Lower leg skin (tissue), 4 donors: ENCODE measurements around the gene PLPPR3. TPM values are rescaled to one million over a fixed set of nuclear protein-coding genes. Genes with fewer than 3 reads are reported as not detected.
A peak's percentile ranks its signal among the peaks of the same experiment; 100 is the strongest.
"Not testable (repeated sequence)": the region's sequence is repeated elsewhere in the genome, so short reads cannot be mapped to it uniquely, and the experiment has no call there.

Source experiments
- DNase-seq, 2 donors: peaks; one replicate each; pipeline ENCODE4 v3.0.0-alpha.2; 2019; ENCODE audit warnings: low spot score in 2 of 2
- H3K4me3 ChIP-seq: fragments of 200-600 bp; sonication (generic); 2 replicates; pipeline ENCODE4 v1.5.1; 2017; ENCODE audit warnings: mild to moderate bottlenecking, low read depth; ENCODE audit not compliant: poor library complexity, severe bottlenecking
- CTCF ChIP-seq, 3 donors: fragments of 450-650 bp; IDR thresholded peaks; one replicate each; pipeline ENCODE4 v1.5.1; 2016; ENCODE audit warnings: antibody characterized with exemption in 3 of 3, mild to moderate bottlenecking in 3 of 3, moderate library complexity in 2 of 3
- POLR2A ChIP-seq, 2 donors: fragments of 450-650 bp; IDR thresholded peaks; one replicate each; pipeline ENCODE4 v1.6.1; 2016 to 2017; ENCODE audit warnings: antibody characterized with exemption in 2 of 2, mild to moderate bottlenecking in 1 of 2, moderate library complexity in 1 of 2
- WGBS, 2 donors: methylation state at CpG; one replicate each; pipeline ENCODE4 v1.1.5; 2018; 5-methylcytosine and 5-hydroxymethylcytosine counted together
- intact Hi-C: fragments of 100-400 bp; cut with DNase I; formaldehyde crosslinking; loops from one replicate; pipeline ENCODE4 v1.15.0; 2023; ENCODE audit warnings: low total_unique reads
- total RNA-seq, 4 donors: library from RNA; depleted of rRNA; stranded (reverse); fragments of >200 nt; gene quantifications; one replicate each; pipeline ENCODE4 v1.1.0, GENCODE V29; 2016

The PLPPR3 gene
- total RNA-seq, 4 donors from 2014 or later: not detected

- no peak for DNase-seq
- intact Hi-C loops: no loop called here
- no peak overlapping the region for H3K4me3 ChIP-seq
- TF ChIP-seq CTCF (IDR thresholded peaks at IDR 0.05) (no peak), POLR2A (IDR thresholded peaks at IDR 0.05) (no peak)
- 81 to 84% methylated on average over 19 of the region's 19 CpGs for WGBS, 2 donors
Observed at GRCh38 chr19:825897-826644, 4.3 kb upstream of the PLPPR3 start.

DNA sequence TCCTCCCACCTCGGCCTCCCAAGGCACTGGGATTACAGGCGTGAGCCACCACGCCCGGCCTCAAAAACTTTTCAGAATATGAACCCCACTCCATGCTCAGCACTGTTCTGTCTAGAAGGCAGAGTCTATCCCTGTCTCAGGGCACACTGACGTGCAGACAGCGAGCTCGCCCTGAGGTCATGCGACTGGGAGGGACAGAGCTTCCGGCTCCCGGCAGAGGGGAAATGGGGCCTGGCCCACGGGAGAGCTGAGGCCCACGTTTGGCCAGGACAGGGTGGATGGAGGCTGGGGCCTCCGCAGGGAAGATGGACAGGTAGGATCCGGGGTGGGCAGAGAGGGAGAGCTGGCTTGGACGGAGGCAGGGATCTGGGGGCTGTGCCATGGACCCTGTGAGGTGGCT lies 3.1 kb upstream of the PLPPR3 start:
- intact Hi-C loops: no loop called here
- no peak overlapping the region for H3K4me3 ChIP-seq
- no peak for DNase-seq
- TF ChIP-seq CTCF (IDR thresholded peaks at IDR 0.05): no peak
- no peak for TF ChIP-seq POLR2A (IDR thresholded peaks at IDR 0.05)
- WGBS, 2 donors: 71 to 76% methylated on average over 15 of the region's 15 CpGs

GRCh38 chr19:823565-824121 lies 1.9 kb upstream of the PLPPR3 start:
- DNase-seq: no peak
- intact Hi-C loops: no loop called here
- WGBS, 2 donors: 67 to 72% methylated on average over 12 of the region's 12 CpGs
- H3K4me3 ChIP-seq: no peak overlapping the region
- TF ChIP-seq POLR2A (IDR thresholded peaks at IDR 0.05): no peak
- no peak for TF ChIP-seq CTCF (IDR thresholded peaks at IDR 0.05)

DNA sequence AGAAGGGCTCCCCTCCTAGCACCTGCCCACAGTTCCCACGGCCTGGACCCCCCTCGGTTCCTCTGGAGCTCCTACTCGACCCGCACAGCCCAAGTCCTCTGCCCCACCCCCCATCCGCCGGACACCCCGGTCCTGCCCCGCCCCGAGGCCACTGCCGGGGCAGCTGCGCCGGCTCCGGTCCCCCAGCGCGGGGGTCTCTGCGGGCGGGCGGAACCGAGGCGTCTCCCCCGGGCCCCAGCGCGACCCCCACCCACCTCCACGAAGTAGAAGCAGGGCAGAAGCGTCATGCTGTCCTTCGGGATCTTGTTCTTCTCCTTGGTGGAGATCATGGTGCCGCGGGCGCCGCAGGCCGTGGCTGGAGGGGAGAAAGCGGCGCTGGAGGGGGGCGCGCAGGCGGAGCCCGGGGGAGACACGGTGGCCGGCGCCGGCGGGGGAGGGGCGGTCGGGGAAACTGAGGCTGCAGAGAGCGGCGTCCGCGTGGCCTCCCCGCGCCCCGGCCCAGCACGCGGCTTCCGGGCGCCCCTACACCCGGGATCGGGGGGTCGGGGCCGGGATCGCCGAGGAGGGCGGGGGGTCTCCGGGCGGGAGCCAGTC lies 427 bp downstream of the PLPPR3 start:
- intact Hi-C loops: no loop called here
- no peak for TF ChIP-seq CTCF (IDR thresholded peaks at IDR 0.05)
- no peak for TF ChIP-seq POLR2A (IDR thresholded peaks at IDR 0.05)
- WGBS, 2 donors: 5 to 8% methylated on average over 4 to 28 of the region's 64 CpGs
- no peak for DNase-seq
- peak overlapping the region; percentile 21 for H3K4me3 ChIP-seq

DNA sequence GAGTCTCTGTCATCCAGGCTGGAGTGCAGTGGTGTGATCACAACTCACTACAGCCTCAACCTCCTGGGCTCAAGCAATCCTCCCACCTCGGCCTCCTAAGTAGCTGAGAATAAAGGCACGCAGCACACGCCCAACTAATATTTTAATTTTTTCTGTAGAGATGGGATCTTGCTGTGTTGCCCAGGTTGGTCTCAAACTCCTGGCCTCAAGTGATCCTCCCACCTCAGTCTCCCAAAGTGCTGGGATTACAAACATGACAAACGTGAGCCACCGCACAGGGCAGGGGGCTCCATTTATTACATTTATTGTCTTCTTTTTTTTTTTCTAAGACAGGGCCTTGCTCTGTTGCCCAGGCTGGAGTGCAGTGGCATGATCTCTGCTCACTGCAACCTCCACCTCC lies 1.5 kb downstream of the PLPPR3 start:
- intact Hi-C loops, H3K4me3 ChIP-seq, DNase-seq: not testable (repeated sequence)
- 94 to 95% methylated on average over 5 of the region's 5 CpGs for WGBS, 2 donors

GRCh38 chr19:816500-816857 lies 5.3 kb downstream of the PLPPR3 start:
- TF ChIP-seq POLR2A (IDR thresholded peaks at IDR 0.05) (no peak), CTCF (IDR thresholded peaks at IDR 0.05) (no peak)
- 89 to 94% methylated on average over 2 of the region's 2 CpGs for WGBS, 2 donors
- no peak for DNase-seq
- H3K4me3 ChIP-seq: no peak overlapping the region
- intact Hi-C loops: no loop called here
